GM11168 (cell line): ENCODE measurements around the gene ANKHD1.
"Not testable (repeated sequence)": the region's sequence is repeated elsewhere in the genome, so short reads cannot be mapped to it uniquely, and the experiment has no call there.

Experiments
- in situ Hi-C: fragments of 300-500 bp; cut with MboI; formaldehyde crosslinking; loops from one replicate; pipeline ENCODE4 v1.12.0; 2022; ENCODE audit warnings: low sequenced_read_pairs; ENCODE audit not compliant: unreplicated experiment

The ANKHD1 gene

GRCh38 chr5:140417235-140417634 is 15.6 kb downstream of the ANKHD1 start:
- in situ Hi-C loops = no loop called here

DNA sequence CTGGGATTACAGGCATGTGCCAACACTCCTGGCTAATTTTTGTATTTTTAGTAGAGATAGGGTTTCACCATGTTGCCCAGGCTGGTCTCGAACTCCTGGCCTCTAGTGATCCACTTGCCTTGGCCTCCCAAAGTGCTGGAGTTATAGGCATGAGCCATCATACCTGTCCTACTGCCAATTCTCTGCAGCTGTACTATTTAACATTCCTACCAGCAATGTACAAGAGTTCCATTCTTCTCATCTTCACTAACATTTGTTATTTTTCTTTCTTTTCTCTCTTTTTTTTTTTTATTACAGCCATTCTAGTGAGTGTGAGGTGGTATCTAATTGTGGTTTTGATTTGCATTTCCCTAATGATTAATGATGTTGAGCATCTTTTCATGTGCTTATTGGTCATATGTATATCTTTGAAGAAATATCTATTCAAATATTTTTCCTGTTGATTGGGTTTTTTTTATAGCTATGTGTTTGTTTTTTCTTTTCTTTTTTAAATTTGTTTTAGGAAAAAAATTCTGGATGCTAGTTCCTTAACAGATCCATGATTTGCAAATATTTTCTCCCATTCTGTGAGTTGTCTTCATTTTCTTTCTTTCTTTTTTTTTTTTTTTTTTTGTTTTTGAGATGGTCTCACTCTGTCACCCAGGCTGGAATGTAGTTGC is 17.4 kb downstream of the ANKHD1 start:
- in situ Hi-C loops = no loop called here

- in situ Hi-C loops = no loop called here
Measured at GRCh38 chr5:140420226-140420570, 18.6 kb downstream of the ANKHD1 start.

- in situ Hi-C loops = no loop called here
Measured at GRCh38 chr5:140420665-140421361, 19.2 kb downstream of the ANKHD1 start.

DNA sequence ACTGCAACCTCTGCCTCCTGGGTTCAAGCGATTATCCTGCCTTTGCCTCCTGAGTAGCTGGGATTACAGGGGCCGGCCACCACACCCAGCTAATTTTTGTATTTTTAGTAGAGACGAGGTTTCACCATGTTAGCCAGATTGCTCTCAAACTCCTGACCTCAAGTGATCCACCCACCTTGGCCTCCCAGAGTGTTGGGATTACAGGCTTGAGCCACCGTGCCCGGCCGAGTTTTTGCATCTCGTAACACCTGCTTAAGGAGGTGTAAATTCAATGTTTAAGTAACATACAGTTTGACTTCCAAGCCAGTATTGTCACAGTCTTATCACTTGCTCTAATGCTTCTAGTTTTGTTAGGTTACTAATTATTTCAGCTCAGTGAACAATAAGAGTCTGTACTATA is 19.7 kb downstream of the ANKHD1 start:
- in situ Hi-C loops = not testable (repeated sequence)

DNA sequence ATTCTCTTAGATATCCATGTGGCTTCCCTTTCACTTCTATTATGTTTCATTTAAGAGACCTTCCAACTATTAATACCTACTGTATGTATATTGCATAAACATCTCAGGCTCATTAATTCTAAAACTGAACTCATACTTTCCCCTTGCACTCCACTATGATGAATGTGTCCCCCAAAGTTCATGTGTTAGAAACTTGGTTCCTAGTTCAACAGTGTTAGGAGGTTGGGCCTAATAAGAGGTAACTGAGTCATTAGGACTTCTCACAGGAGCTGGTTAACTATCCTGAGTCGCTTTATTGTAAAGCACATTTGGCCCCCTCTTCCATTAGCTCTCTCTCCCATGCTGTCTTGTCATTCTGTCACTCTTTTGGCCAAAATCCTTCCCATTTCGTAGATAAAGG is 22.0 kb downstream of the ANKHD1 start:
- in situ Hi-C loops = no loop called here

DNA sequence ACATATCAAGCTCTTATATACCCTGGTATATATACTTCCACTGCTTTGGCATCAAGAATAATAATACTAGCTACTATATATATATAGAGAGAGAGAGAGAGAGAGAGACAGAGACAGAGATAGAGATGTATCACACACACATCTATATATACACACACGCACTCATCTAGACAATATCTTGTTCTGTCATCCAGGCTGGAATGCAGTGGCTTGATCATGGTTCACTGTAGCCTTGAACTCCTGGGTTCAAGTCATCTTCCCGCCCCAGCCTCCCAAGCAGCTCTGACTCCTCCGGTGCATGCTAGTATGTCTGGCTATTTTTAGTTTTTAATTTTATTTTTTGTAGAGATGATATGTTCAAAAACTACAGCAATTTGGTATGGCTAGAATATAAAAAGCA is 22.5 kb downstream of the ANKHD1 start:
- in situ Hi-C loops = no loop called here

DNA sequence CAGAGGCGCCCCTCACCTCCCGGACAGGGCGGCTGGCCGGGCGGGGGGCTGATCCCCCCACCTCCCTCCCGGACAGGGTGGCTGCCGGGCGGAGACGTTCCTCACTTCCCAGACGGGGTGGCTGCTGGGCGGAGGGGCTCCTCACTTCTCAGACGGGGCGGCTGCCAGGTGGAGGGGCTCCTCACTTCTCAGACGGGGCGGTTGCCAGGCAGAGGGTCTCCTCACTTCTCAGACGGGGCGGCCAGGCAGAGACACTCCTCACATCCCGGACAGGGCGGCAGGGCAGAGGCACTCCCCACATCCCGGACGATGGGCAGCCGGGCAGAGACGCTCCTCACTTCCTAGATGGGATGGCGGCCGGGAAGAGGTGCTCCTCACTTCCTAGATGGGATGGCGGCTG is 26.1 kb downstream of the ANKHD1 start:
- in situ Hi-C loops = not testable (repeated sequence)

DNA sequence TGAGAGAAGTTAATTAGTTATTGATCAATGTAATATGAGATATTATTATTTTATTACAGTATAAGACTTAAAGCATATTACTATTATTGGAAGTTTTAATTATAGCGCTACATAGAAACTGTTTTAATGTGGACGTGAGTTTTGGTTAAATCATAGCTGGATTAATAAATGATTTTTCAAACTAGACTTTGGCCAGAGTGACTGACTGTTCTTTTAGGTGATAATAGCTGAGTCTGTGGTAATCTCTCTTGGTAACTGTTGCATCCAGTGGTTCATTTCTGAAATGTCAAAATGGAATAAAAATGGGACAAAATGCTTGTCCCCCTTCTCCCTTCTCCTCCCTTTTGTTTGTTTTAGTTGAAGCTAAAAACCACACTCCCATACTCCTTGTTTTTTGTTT is 28.1 kb downstream of the ANKHD1 start:
- in situ Hi-C loops = no loop called here

GRCh38 chr5:140432212-140432611 is 30.6 kb downstream of the ANKHD1 start:
- in situ Hi-C loops = no loop called here

DNA sequence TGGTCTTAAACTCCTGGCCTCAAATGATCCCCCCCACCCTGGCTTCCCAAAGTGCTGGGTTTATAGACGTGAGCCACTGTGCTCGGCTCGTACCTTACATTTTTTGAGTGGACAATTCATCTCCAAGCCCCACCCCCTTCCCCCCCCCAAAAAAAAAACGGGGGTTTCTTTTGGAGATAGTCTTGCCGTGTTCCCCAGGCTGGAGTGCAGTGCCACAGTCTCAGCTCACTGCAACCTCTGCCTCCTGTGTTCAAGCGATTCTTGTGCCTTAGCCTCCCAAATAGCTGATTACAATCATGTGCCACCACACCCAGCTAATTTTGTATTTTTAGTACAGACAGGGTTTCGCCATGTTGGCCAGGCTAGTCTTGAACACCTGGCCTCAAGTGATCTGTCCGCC is 31.3 kb downstream of the ANKHD1 start:
- in situ Hi-C loops = no loop called here

DNA sequence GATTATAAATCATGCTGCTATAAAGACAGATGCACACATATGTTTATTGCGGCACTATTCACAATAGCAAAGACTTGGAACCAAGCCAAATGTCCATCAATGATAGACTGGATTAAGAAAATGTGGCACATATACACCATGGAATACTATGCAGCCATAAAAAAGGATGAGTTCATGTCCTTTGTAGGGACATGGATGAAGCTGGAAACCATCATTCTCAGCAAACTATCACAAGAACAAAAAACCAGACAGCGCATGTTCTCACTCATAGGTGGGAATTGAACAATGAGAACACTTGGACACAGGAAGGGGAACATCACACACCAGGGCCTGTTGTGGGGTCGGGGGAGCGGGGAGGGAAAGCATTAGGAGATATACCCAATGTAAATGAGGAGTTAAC is 55.7 kb downstream of the ANKHD1 start:
- in situ Hi-C loops = not testable (repeated sequence)

- in situ Hi-C loops = no loop called here
Measured at GRCh38 chr5:140466981-140467742, 65.5 kb downstream of the ANKHD1 start.

DNA sequence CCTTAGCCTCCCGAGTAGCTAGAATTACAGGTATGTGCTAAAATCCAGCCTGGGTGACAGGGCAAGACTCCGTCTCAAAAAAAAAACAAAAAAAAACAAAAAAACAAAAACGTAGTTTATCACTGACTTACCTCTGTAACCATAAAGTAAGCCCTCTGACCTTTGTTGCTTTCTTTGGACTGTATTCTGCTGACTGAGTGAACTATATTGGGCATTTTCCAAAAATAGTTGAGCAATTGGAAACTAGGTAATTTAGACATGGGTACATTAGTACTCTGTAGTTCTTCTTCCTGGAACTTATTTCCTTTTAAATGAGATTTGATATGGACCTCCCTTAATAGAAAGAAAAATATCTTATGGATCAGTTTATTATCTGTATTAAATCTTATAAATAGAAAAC is 66.6 kb downstream of the ANKHD1 start:
- in situ Hi-C loops = no loop called here

- in situ Hi-C loops = no loop called here
Measured at GRCh38 chr5:140469259-140469658, 67.6 kb downstream of the ANKHD1 start.

DNA sequence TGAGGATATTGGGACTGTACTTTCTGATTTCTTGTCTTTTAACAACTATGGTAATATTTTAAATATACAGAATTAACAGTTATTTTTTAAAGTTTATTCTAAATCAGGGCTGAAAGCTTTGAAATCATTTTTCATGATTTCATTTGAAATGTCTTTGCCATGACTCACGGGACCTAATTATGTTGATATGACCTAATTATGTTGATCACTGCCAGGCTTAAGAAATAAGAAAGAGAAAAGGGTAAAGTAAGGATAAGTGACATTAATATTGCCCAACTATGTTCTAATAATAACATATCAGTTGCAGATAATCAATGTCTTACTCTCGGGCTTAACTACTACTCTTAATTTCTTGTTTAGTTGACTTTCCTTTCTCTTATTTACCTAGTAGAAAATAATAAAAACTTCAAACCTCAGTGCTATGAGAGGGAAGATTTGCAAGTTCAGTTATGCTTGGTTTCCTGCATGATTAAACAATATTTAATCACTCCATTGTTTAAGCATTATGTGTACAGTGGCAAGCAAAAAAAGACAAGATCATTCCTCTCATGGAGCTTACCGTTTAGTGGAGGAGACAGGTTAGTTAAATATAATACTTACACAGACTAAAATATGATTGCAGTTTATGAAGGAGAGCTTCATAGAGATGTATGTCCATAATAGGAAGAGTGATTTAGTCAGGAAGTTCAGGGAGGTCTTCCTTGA is 78.8 kb downstream of the ANKHD1 start:
- in situ Hi-C loops = no loop called here

- in situ Hi-C loops = no loop called here
Measured at GRCh38 chr5:140481758-140482157, 80.1 kb downstream of the ANKHD1 start.

DNA sequence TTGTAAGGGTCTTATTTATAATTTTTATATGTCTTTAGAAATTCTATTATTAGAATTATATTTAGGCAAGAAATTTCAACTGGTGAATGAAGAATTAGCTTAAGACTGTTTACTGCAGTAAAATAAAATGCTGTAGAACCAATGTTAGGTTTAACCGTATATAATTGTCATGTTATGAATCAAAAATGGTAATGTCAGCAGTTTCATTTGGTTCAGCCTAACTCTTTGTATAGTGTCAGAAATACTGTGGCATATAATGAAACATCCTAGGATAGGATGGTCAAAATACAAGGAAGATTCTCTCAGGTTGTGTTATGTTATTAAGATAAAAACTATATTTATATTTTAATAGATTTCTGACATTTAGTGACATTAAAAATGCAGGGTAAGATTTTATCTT is 81.4 kb downstream of the ANKHD1 start:
- in situ Hi-C loops = no loop called here

- in situ Hi-C loops = not testable (repeated sequence)
Measured at GRCh38 chr5:140488141-140488540, 86.5 kb downstream of the ANKHD1 start.

DNA sequence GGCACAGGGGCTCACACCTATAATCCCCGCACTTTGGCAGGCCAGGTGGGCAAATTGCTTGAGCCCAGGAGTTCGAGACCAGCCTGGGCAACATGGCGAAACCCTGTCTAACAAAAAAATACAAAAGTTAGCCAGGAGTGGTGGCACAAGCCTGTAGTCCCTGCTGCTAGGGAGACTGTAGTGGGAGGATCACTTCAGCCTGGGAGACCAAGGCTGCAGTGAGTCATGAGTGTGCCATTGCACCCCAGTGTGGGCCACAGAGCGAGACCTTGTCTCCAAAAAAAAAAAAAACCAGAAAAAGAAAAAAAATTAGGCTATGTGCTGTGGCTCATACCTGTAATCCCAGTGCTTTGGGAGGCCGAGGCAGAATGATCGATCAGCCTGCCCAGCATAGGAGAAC is 87.3 kb downstream of the ANKHD1 start:
- in situ Hi-C loops = no loop called here

DNA sequence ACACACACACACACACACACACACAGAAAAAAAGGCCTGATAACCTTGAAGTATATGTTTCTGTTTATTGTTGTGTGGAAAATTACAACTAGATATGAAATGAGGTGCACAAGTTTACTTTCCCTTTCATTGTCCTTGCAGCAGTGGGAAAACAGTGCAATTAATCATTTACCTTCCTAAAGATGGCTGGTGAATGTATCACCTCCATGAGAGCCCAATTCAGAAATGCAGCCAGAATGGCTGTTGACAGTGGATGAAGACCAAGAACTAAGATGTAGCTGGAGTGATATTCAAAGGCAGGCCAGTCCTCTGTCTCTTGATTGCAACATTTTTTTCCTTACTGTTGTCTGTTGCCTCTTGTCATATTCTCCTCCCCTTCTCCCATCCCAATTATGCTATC is 96.3 kb downstream of the ANKHD1 start:
- in situ Hi-C loops = no loop called here
